ENCODE measurements around the gene VTI1A. TPM values are rescaled to one million over a fixed set of nuclear protein-coding genes. Genes with fewer than 3 reads are reported as not detected.

Gene VTI1A
- polyA plus RNA-seq, 1 of the 3 experiments (the other 2 are of a cell fraction): 8.3 TPM

GRCh38 chr10:112834751-112835181, 387.8 kb downstream of the VTI1A start:
- no peaks in the 10 kb centered on the region for H3K36me3 ChIP-seq (replicated peaks in 1 of 2; ENCODE audit: control insufficient read depth in 1 of 2, insufficient read depth in 2 of 2, low read length in 1 of 2)
- CTCF ChIA-PET: interaction anchor here (1.5 kb wide), 1 partner anchor 29 kb away, joined by 3 read pairs; no protein-coding TSS in a partner anchor
- WGBS (ENCODE audit: low lambda C conversion rate): 89% methylated on average over 8 of the region's 8 CpGs
- H3F3A ChIP-seq (replicated peaks; ENCODE audit: insufficient read depth): no peaks in the 10 kb centered on the region
- no peaks in the 10 kb centered on the region for H4K20me1 ChIP-seq (ENCODE audit: insufficient read depth)
- no peaks in the 10 kb centered on the region for H3K79me2 ChIP-seq (ENCODE audit: insufficient read depth)
- H3K9me3 ChIP-seq: no peaks in the 10 kb centered on the region
- H2AFZ ChIP-seq (ENCODE audit: low read depth): no peak overlapping the region
- no peak for DNase-seq
- peaks cover 0 to 3% of the 10 kb centered on the region in 2 experiments; a peak in 1 of 4 replicates for H3K4me1 ChIP-seq (ENCODE audit: control insufficient read depth in 1 of 2, insufficient read depth in 2 of 2, low read depth in 1 of 2, low read length in 1 of 2)
- H3K27ac ChIP-seq (ENCODE audit: low read depth in 2 of 2, low read length in 1 of 2): no peak overlapping the region
- no peak overlapping the region for H3K9ac ChIP-seq
- POLR2A ChIA-PET: no interaction called here
- no peak overlapping the region for H3K4me2 ChIP-seq
- no peaks in the 10 kb centered on the region for H3K27me3 ChIP-seq (ENCODE audit: insufficient read depth)
- TF ChIP-seq USF2 (IDR thresholded peaks at IDR 0.05; ENCODE audit: borderline replicate concordance, low read depth, low read length) (no peak), REST (IDR thresholded peaks at IDR 0.05; ENCODE audit: low read depth, low read length) (no peak), TCF12 (IDR thresholded peaks at IDR 0.05) (no peak), ELF1 (IDR thresholded peaks at IDR 0.05) (no peak), FOXJ3 (CRISPR knock-in tag; IDR thresholded peaks at IDR 0.05) (no peak), USF1 (IDR thresholded peaks at IDR 0.05; ENCODE audit: borderline replicate concordance, low read depth) (no peak), RXRA (IDR thresholded peaks at IDR 0.05; ENCODE audit: borderline replicate concordance, low read depth) (no peak), FOSL2 (IDR thresholded peaks at IDR 0.05; ENCODE audit: borderline replicate concordance, low read depth) (no peak), SMC3 (IDR thresholded peaks at IDR 0.05; ENCODE audit: low read depth, low read length) (no peak), EZH2phosphoT487 (IDR thresholded peaks at IDR 0.05; ENCODE audit: borderline replicate concordance, low read depth) (no peak), CTCF (IDR thresholded peaks at IDR 0.05) (no peak), YY1 (IDR thresholded peaks at IDR 0.05; ENCODE audit: low read depth) (no peak), GABPA (IDR thresholded peaks at IDR 0.05; ENCODE audit: low read depth) (no peak), CHD2 (IDR thresholded peaks at IDR 0.05; ENCODE audit: low read length, partially characterized antibody) (no peak), IRF3 (IDR thresholded peaks at IDR 0.05; ENCODE audit: low read depth, low read length) (no peak)
- H3K9me2 ChIP-seq: no peaks in the 10 kb centered on the region
- H3K4me3 ChIP-seq (ENCODE audit: low read depth in 2 of 2, low read length in 1 of 2): no peak overlapping the region
